Endothelial cell of umbilical vein (primary cell): ENCODE results near the gene GTF2A2.
"Not testable (repeated sequence)": the region's sequence is repeated elsewhere in the genome, so short reads cannot be mapped to it uniquely, and the experiment has no call there.

ENCODE experiments used
- EZH2 ChIP-seq: IDR thresholded peaks from 2 replicates; pipeline ENCODE4 v1.6.1; 2012; ENCODE audit warnings: borderline replicate concordance, low read depth, mild to moderate bottlenecking, moderate library complexity, low read length, inconsistent platforms; ENCODE audit not compliant: severe bottlenecking
- GATA2 ChIP-seq: IDR thresholded peaks from 2 replicates; pipeline ENCODE4 v1.7.0; 2011; ENCODE audit warnings: low read depth, mild to moderate bottlenecking, moderate library complexity, mixed read lengths, low read length; ENCODE audit not compliant: insufficient read length, insufficient read depth
- MAX ChIP-seq: IDR thresholded peaks from 2 replicates; pipeline ENCODE4 v1.6.1; 2011; ENCODE audit not compliant: insufficient read depth, insufficient read length
- POLR2A ChIP-seq: IDR thresholded peaks from 2 replicates; pipeline ENCODE4 v1.6.1; 2012; ENCODE audit warnings: low read depth, mild to moderate bottlenecking, control low read depth, low read length
- POLR2AphosphoS5 ChIP-seq: IDR thresholded peaks from 2 replicates; pipeline ENCODE4 v1.6.1; 2012; ENCODE audit warnings: low read depth, mild to moderate bottlenecking, control low read depth, low read length, moderate library complexity; ENCODE audit not compliant: insufficient read depth
- TF ChIP-seq, protein P1 (sequence below), 2 donors: IDR thresholded peaks; 1 replicate in 1 of 2; 2 replicates in 1 of 2; pipeline ENCODE4 v1.5.1; 2011; ENCODE audit warnings: low read length in 2 of 2, mild to moderate bottlenecking in 2 of 2, moderate library complexity in 2 of 2, control low read depth in 1 of 2, inconsistent platforms in 1 of 2, low read depth in 1 of 2; ENCODE audit not compliant: insufficient read depth in 1 of 2; ENCODE audit errors: extremely low read depth in 1 of 2

GRCh38 chr15:59637507-59637906, 19.8 kb downstream of the GTF2A2 start:
- not testable (repeated sequence) for TF ChIP-seq POLR2AphosphoS5, EZH2, MAX, GATA2, POLR2A
- TF ChIP-seq, protein P1, sequence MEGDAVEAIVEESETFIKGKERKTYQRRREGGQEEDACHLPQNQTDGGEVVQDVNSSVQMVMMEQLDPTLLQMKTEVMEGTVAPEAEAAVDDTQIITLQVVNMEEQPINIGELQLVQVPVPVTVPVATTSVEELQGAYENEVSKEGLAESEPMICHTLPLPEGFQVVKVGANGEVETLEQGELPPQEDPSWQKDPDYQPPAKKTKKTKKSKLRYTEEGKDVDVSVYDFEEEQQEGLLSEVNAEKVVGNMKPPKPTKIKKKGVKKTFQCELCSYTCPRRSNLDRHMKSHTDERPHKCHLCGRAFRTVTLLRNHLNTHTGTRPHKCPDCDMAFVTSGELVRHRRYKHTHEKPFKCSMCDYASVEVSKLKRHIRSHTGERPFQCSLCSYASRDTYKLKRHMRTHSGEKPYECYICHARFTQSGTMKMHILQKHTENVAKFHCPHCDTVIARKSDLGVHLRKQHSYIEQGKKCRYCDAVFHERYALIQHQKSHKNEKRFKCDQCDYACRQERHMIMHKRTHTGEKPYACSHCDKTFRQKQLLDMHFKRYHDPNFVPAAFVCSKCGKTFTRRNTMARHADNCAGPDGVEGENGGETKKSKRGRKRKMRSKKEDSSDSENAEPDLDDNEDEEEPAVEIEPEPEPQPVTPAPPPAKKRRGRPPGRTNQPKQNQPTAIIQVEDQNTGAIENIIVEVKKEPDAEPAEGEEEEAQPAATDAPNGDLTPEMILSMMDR (IDR thresholded peaks at IDR 0.05; ENCODE audit: extremely low read depth in 1 of 2, insufficient read depth in 1 of 2, low read depth in 1 of 2, low read length in 2 of 2): not testable (repeated sequence)
